ENCODE data around the gene MPST.

Gene MPST

DNA sequence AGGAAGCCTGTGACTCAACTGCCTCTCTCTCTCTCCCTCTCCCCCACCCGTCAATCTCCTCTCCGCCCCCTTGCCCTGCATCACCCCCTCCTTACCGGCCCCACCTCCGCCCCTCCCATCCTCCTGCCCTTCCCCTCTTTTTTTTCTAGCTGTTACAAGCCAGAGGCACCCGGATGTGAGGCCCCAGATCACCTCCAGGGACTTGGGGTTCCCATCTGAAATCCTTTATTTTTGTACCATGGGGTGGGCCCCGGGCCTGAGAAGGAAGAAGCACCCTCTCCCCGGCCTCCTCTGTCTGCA is 42.8 kb downstream of the MPST start:
- H3K9me2 ChIP-seq (replicated peaks; ENCODE audit: insufficient read depth, low read length), result no peaks in the 10 kb centered on the region
- no peak overlapping the region for H3K27ac ChIP-seq (ENCODE audit: low read depth, low read length)
- H3K9ac ChIP-seq (ENCODE audit: low read length), result no peak overlapping the region
- no peaks in the 10 kb centered on the region for H3K9me3 ChIP-seq (ENCODE audit: insufficient read depth, low read length)
- no peak overlapping the region for H3K4me2 ChIP-seq (ENCODE audit: low read depth, low read length, poor library complexity, severe bottlenecking)
- H3K79me2 ChIP-seq (ENCODE audit: insufficient read depth, low read length), result no peaks in the 10 kb centered on the region
- TF ChIP-seq, protein P1, sequence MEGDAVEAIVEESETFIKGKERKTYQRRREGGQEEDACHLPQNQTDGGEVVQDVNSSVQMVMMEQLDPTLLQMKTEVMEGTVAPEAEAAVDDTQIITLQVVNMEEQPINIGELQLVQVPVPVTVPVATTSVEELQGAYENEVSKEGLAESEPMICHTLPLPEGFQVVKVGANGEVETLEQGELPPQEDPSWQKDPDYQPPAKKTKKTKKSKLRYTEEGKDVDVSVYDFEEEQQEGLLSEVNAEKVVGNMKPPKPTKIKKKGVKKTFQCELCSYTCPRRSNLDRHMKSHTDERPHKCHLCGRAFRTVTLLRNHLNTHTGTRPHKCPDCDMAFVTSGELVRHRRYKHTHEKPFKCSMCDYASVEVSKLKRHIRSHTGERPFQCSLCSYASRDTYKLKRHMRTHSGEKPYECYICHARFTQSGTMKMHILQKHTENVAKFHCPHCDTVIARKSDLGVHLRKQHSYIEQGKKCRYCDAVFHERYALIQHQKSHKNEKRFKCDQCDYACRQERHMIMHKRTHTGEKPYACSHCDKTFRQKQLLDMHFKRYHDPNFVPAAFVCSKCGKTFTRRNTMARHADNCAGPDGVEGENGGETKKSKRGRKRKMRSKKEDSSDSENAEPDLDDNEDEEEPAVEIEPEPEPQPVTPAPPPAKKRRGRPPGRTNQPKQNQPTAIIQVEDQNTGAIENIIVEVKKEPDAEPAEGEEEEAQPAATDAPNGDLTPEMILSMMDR (IDR thresholded peaks at IDR 0.05; ENCODE audit: insufficient read depth, low read length, poor library complexity, severe bottlenecking), result no peak
- no peak for TF ChIP-seq EZH2phosphoT487 (conservative IDR thresholded peaks at IDR 0.05; ENCODE audit: low read length)
- no peak overlapping the region for H3K4me3 ChIP-seq (ENCODE audit: insufficient read depth, low read length, poor library complexity, severe bottlenecking)
- H4K20me1 ChIP-seq (ENCODE audit: low read depth, low read length), result no peaks in the 10 kb centered on the region
- no peaks in the 10 kb centered on the region for H3K36me3 ChIP-seq (ENCODE audit: low read length)
- no peak overlapping the region for H2AFZ ChIP-seq (ENCODE audit: low read depth, low read length, severe bottlenecking)
- H3F3A ChIP-seq (ENCODE audit: insufficient read depth), result no peaks in the 10 kb centered on the region
- no peaks in the 10 kb centered on the region for H3K27me3 ChIP-seq (ENCODE audit: low read length)

DNA sequence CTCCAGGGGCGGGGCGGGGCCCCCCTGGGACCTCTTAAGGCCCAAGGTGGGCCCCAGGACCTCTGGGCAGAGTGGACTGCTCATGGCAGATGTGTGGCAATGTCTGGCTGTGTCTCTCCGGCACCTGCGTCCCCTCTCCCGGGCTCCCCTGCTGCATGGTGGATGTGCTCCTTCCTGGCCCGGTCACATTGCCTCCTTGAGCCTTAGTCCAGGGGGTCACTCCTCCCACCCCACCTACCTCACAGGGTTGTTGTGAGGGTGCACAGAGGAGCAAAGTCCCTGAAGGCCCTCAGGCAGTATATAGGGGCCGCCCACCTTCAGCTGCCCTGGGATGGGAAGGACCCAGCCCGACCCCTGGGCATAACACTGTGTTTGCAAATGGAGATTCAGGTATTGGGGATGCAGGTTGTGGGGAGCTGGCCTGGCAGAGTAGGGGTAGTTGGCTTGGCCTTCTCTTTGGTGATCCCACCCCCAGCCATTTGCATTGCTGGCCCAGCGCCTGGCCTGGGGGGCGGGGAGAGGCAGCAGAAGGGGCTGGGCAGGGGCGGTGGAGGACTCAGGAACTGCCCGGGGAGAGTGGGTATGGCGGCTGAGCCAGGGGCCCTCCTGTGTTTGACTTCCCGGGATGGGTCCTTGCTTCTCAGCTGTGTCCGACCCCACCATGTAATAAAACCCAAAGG is 43.3 kb downstream of the MPST start:
- no peak for TF ChIP-seq EZH2phosphoT487 (conservative IDR thresholded peaks at IDR 0.05; ENCODE audit: low read length)
- TF ChIP-seq, protein P1 (IDR thresholded peaks at IDR 0.05; ENCODE audit: insufficient read depth, low read length, poor library complexity, severe bottlenecking), result no peak

DNA sequence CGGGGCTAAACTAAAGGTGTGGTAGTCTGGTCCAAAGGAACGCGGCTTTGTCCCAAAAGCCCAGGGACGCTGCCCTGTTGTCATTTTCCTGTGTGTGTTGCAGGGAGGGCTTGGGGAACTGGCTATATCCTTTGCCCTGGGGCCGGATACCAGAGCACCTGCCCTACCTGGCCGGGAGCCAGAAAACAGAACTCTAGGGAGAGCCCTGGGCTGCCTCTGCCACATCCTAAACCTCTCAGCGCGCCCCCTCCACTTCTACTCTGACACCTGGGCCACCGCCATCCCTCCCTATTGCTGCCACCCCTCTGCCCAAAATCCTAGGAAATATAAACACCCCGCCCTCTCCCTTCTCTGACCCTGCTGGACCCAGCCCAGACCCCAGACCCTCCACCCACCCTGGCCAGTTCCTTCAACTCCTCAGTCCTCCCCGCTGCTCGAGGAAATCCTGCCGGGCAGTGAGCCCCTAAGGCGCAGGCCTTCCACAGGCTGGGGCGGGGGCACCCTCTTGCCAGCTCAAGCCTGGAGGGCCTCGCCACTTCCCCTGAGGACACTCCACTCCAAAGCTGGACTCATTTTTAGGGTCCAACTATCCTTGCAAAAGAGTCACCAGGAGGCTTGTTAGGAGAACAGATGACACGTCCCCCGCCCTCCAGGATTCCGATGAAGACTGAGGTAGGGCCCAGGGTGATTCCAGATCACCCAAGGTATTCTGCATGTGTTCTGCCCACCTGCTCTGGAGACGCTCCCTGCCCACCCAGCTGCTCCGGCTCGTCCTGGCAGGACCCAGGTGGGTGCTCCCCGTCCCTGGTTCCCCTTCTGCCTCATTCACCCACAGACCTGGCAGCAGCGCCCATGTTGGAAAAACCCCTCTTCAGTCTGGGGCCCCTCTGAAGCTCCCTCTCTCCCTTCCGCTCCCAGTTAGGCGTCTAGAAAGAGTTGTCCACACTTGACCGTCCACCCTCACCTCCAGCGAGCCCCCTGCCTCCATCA is 44.2 kb downstream of the MPST start:
- H3K4me2 ChIP-seq (ENCODE audit: low read depth, low read length, poor library complexity, severe bottlenecking), result no peak overlapping the region
- H3K27ac ChIP-seq (ENCODE audit: low read depth, low read length), result no peak overlapping the region

More for the DNA sequence above, 43.3 kb downstream of the MPST start:
- H3K4me2 ChIP-seq (ENCODE audit: low read depth, low read length, poor library complexity, severe bottlenecking), result no peak overlapping the region
- no peak overlapping the region for H3K4me3 ChIP-seq (ENCODE audit: insufficient read depth, low read length, poor library complexity, severe bottlenecking)
- H3F3A ChIP-seq (ENCODE audit: insufficient read depth), result no peaks in the 10 kb centered on the region
- no peaks in the 10 kb centered on the region for H3K36me3 ChIP-seq (ENCODE audit: low read length)
- no peaks in the 10 kb centered on the region for H3K9me3 ChIP-seq (ENCODE audit: insufficient read depth, low read length)
- no peaks in the 10 kb centered on the region for H4K20me1 ChIP-seq (ENCODE audit: low read depth, low read length)
- no peaks in the 10 kb centered on the region for H3K27me3 ChIP-seq (ENCODE audit: low read length)
- no peaks in the 10 kb centered on the region for H3K79me2 ChIP-seq (ENCODE audit: insufficient read depth, low read length)
- no peak overlapping the region for H3K9ac ChIP-seq (ENCODE audit: low read length)
- H2AFZ ChIP-seq (ENCODE audit: low read depth, low read length, severe bottlenecking), result no peak overlapping the region
- H3K27ac ChIP-seq (ENCODE audit: low read depth, low read length), result no peak overlapping the region
- H3K9me2 ChIP-seq (replicated peaks; ENCODE audit: insufficient read depth, low read length), result no peaks in the 10 kb centered on the region

More for the DNA sequence above, 44.2 kb downstream of the MPST start:
- Histone ChIP-seq H3K9me2 (replicated peaks; ENCODE audit: insufficient read depth, low read length) (no peaks in the 10 kb centered on the region), H3K4me3 (ENCODE audit: insufficient read depth, low read length, poor library complexity, severe bottlenecking) (no peak overlapping the region), H2AFZ (ENCODE audit: low read depth, low read length, severe bottlenecking) (no peak overlapping the region), H3K27me3 (ENCODE audit: low read length) (no peaks in the 10 kb centered on the region), H3K9ac (ENCODE audit: low read length) (no peak overlapping the region), H3K9me3 (ENCODE audit: insufficient read depth, low read length) (no peaks in the 10 kb centered on the region), H3F3A (ENCODE audit: insufficient read depth) (no peaks in the 10 kb centered on the region), H4K20me1 (ENCODE audit: low read depth, low read length) (no peaks in the 10 kb centered on the region), H3K79me2 (ENCODE audit: insufficient read depth, low read length) (no peaks in the 10 kb centered on the region), H3K36me3 (ENCODE audit: low read length) (no peaks in the 10 kb centered on the region)
- no peak for TF ChIP-seq EZH2phosphoT487 (conservative IDR thresholded peaks at IDR 0.05; ENCODE audit: low read length)
- TF ChIP-seq, protein P1 (IDR thresholded peaks at IDR 0.05; ENCODE audit: insufficient read depth, low read length, poor library complexity, severe bottlenecking), result no peak

All from SU-DHL-6 (cell line).